ENCODE data around the gene CEMP1.
"Not testable (repeated sequence)": the region's sequence is repeated elsewhere in the genome, so short reads cannot be mapped to it uniquely, and the experiment has no call there.

Gene CEMP1

GRCh38 chr16:2537451-2538379, 6.5 kb upstream of the CEMP1 start, which contains the start of gene PDPK1:
Gene PDPK1, plus strand, starts transcription at chr16:2538021. Its CDS starts 92 bp downstream, at chr16:2538113.
- DNase-seq (ENCODE audit: low read depth in 1 of 2, low spot score in 1 of 2), result peak; percentile 81 to 94

DNA sequence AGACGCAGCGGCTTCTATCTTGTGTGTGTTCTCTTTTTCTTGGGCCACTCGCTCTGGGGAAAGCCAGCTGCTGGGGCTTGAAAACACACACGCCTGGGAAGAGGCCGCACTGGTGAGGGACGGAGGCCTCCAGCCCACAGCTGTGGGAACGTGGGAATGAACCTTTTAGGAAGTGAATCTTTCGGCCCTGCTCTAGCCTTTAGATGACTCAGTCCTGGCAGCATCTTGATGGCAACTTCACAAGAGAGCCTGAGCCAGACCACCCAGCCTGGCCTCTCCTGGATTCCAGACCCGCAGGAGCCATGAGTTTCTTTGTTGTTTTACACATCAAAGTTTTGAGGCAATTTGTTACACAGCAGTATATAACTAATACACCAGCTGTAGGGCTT, 4.4 kb upstream of the CEMP1 start:
- no peak for DNase-seq (ENCODE audit: low read depth in 1 of 2, low spot score in 1 of 2)

- DNase-seq (ENCODE audit: low read depth in 1 of 2, low spot score in 1 of 2), result not testable (repeated sequence)
Observed at GRCh38 chr16:2534335-2534734, 3.1 kb upstream of the CEMP1 start.

DNA sequence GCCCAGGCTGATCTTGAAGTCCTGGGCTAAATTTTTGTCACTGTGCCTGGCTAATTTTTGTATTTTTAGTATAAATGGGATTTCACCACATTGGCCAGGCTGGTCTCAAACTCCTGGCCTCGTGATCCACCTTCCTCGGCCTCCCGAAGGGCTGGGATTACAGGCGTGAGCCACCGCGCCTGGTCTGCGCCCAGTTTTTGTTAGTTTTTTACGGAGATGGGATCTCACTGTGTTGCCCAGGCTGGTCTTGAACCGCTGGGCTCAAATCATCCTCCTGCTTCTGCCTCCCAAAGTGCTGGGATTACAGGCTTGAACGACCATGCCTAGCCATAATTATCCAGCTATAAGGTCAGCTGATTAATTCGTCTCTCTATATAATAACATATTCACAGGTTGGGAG, 2.7 kb upstream of the CEMP1 start:
- DNase-seq (ENCODE audit: low read depth in 1 of 2, low spot score in 1 of 2), result no peak

- not testable (repeated sequence) for DNase-seq (ENCODE audit: low read depth in 1 of 2, low spot score in 1 of 2)
Observed at GRCh38 chr16:2533142-2533755, 2.0 kb upstream of the CEMP1 start.

DNA sequence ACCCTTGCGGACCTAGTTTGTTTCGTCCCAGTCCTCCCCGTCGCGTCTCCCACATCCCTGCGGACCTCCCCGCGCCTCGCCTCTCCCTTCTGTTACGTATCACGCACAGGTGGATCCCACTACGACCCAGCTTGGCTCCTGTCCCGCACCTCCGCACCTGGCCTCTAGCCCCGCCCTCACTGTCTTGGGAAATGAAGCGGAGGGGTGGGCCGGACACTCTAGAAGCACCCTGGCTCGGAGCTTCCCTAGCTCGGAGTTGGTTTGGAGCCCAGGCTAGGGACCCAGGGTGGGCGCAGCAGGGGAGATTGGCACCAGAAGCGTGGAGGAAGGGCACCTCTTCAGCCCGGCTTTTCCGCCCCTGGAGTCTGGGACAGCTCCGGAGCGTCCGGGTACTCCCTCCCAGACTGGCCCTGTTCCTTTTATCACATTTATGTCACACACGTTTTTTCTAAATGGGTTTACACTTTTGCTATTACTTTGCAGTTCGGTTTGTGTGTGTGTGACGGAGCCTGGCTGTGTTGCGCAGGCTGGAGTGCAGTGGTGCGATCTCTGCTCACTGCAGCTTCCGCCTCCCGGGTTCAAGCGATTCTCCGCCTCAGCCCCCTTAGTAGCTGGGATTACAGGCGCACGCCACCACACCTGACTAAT, 1.4 kb upstream of the CEMP1 start:
- peak in 1 of 2 donors; percentile 32 for DNase-seq (ENCODE audit: low read depth in 1 of 2, low spot score in 1 of 2)

GRCh38 chr16:2531696-2532493, 687 bp upstream of the CEMP1 start:
- peak; percentile 95 to 96 for DNase-seq (ENCODE audit: low read depth in 1 of 2, low spot score in 1 of 2)

DNA sequence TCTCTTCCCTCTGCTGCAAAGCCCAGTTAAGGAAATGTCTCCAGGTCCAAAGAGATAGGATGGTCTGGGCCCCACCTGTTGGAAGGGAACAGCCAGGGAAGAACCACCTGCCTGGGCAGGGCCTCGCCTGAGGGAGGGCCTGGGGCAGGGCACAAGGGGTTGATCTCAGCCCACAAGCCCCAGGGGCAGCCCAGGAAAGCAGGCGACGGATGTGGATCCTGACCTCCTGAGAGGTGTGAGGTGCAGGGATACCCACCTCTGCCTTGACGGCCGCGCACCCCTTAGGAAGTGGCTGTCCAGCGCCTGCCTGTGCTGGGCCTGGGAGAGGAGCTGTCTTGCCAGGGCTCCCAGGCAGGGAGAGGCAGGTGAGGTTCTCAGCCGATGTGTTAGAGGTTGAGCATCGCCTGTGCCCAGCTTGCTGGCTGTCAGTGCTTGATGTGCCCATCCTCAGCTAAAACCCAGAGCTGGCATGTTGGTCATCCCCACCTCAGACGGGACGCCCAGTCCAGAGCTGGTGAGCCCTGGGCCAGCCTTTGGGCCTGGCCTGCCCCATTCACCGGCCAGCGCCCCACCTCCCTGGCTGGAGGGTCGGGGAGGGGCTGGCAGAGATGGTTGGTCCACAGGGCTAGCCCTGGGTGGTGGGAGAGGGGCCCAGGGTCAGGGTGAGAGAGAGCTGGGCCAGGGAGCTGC, 434 bp downstream of the CEMP1 start:
- no peak for DNase-seq (ENCODE audit: low read depth in 1 of 2, low spot score in 1 of 2)

- no peak for DNase-seq (ENCODE audit: low read depth in 1 of 2, low spot score in 1 of 2)
Observed at GRCh38 chr16:2529961-2530628, 1.1 kb downstream of the CEMP1 start.

- DNase-seq (ENCODE audit: low read depth in 1 of 2, low spot score in 1 of 2), result no peak
Observed at GRCh38 chr16:2529061-2529931, 1.9 kb downstream of the CEMP1 start.

- DNase-seq (ENCODE audit: low read depth in 1 of 2, low spot score in 1 of 2), result no peak
Observed at GRCh38 chr16:2528161-2529060, 2.8 kb downstream of the CEMP1 start.

- DNase-seq (ENCODE audit: low read depth in 1 of 2, low spot score in 1 of 2), result no peak
Observed at GRCh38 chr16:2527784-2528100, 3.5 kb downstream of the CEMP1 start.

DNA sequence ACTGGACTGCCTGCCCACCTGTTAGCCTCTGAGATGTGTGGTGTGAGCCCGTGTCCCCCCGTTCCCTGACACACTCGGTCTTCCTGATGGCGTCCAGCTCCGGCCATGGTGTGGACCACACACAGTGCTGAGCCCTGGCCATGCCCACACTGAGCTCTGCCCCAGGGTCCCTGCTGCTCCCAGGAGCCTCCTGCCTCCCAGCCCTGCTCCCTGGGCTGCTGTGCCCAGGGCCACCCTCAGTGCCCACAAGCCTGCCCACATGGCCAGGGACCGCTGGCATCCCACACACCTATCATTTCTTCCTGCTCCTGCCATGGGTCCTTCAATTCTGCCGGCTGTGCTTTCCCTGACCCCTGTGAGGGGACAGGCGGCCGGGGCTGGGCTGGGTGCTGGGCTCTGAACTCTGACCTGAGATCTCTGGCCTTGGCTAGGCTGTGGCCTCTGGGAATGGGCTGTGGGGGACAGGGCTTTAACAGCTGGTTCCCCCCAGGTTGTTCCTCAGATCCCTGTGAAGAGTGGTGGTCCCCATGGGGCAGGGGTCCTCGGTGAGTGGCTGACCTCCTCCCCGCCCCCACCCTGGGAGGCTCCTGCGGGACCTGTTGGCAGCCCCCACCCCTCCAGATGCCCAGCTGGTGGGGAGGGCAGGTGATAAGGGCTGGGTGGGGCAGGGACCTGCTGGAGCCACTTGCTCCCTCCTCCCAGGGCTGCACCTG, 4.0 kb downstream of the CEMP1 start:
- no peak for DNase-seq (ENCODE audit: low read depth in 1 of 2, low spot score in 1 of 2)

- DNase-seq (ENCODE audit: low read depth in 1 of 2, low spot score in 1 of 2), result no peak
Observed at GRCh38 chr16:2526135-2526534, 5.1 kb downstream of the CEMP1 start.

GRCh38 chr16:2524339-2524938, 6.8 kb downstream of the CEMP1 start:
- no peak for DNase-seq (ENCODE audit: low read depth in 1 of 2, low spot score in 1 of 2)

GRCh38 chr16:2523801-2524231, 7.4 kb downstream of the CEMP1 start:
- DNase-seq (ENCODE audit: low read depth in 1 of 2, low spot score in 1 of 2), result no peak

Data from activated T-helper 1 cell treated with anti-CD3 and anti-CD28 coated beads, Interleukin-2, amount 50 U/mL, for 16 hours (primary cell).